HepG2 (cell line): ENCODE measurements around the gene TBKBP1. TPM values are rescaled to one million over a fixed set of nuclear protein-coding genes. Genes with fewer than 3 reads are reported as not detected.

Source experiments
- FOXC1 ChIP-seq: sonication (generic); formaldehyde crosslinking; IDR thresholded peaks from 2 replicates; pipeline ENCODE4 v1.8.0; 2022; ENCODE audit warnings: mild to moderate bottlenecking, missing genetic modification reagents, borderline replicate concordance
- KLF16 ChIP-seq, 2 experiments: sonication (generic) in 1 of 2; formaldehyde crosslinking in 1 of 2; IDR thresholded peaks; 2 replicates each; pipeline versions ENCODE4 v1.6.1 to v1.8.0; 2016 to 2023; ENCODE audit warnings: missing genetic modification reagents in 2 of 2, missing compliant biosample characterization in 1 of 2
- MEIS1 ChIP-seq: sonication (generic); formaldehyde crosslinking; IDR thresholded peaks from 2 replicates; pipeline ENCODE4 v1.9.0; 2021; ENCODE audit warnings: mild to moderate bottlenecking, missing genetic modification reagents, moderate library complexity, borderline replicate concordance
- NFKB2 ChIP-seq: sonication (generic); formaldehyde crosslinking; IDR thresholded peaks from 2 replicates; pipeline ENCODE4 v1.4.0; 2020; ENCODE audit warnings: missing genetic modification reagents, borderline replicate concordance
- NR3C1 ChIP-seq: sonication (generic); formaldehyde crosslinking; IDR thresholded peaks from 2 replicates; pipeline ENCODE4 v1.4.0; 2020; ENCODE audit warnings: missing genetic modification reagents
- POLR2A ChIP-seq, 2 experiments: IDR thresholded peaks; 2 replicates each; pipeline ENCODE4 v1.6.1; 2011; ENCODE audit warnings: low read depth in 2 of 2, low read length in 2 of 2, mild to moderate bottlenecking in 1 of 2, moderate library complexity in 1 of 2; ENCODE audit not compliant: insufficient read depth in 1 of 2
- SNAPC2 ChIP-seq: sonication (generic); formaldehyde crosslinking; IDR thresholded peaks from 2 replicates; pipeline ENCODE4 v1.8.1; 2022; ENCODE audit warnings: mild to moderate bottlenecking, missing genetic modification reagents
- SRSF4 ChIP-seq: fragments of 200-400 bp; formaldehyde crosslinking; IDR thresholded peaks from one replicate; pipeline ENCODE4 v1.6.1; 2018; ENCODE audit warnings: mild to moderate bottlenecking, low read depth, low read length, moderate library complexity; ENCODE audit not compliant: poor library complexity, severe bottlenecking
- TSC22D2 ChIP-seq: sonication (generic); formaldehyde crosslinking; IDR thresholded peaks from 2 replicates; pipeline ENCODE4 v1.5.1; 2020; ENCODE audit warnings: missing genetic modification reagents, mild to moderate bottlenecking, borderline replicate concordance
- ZBTB1 ChIP-seq: sonication (generic); formaldehyde crosslinking; IDR thresholded peaks from 2 replicates; pipeline ENCODE4 v1.4.0; 2020; ENCODE audit warnings: missing genetic modification reagents, borderline replicate concordance
- ZBTB42 ChIP-seq: sonication (generic); formaldehyde crosslinking; IDR thresholded peaks from 2 replicates; pipeline ENCODE4 v1.5.0; 2020; ENCODE audit warnings: mild to moderate bottlenecking, missing genetic modification reagents
- ZNF616 ChIP-seq: sonication (generic); formaldehyde crosslinking; IDR thresholded peaks from 2 replicates; pipeline ENCODE4 v1.5.0; 2020; ENCODE audit warnings: low read depth, mild to moderate bottlenecking, missing genetic modification reagents
- ZNF724P ChIP-seq: sonication (generic); formaldehyde crosslinking; IDR thresholded peaks from 2 replicates; pipeline ENCODE4 v1.8.0; 2022; ENCODE audit warnings: missing genetic modification reagents, borderline replicate concordance
- polyA plus RNA-seq, 8 experiments: library from polyadenylated mRNA; depleted of rRNA in 3 of 8; stranded (reverse) in 7 of 8; unstranded in 1 of 8; fragments of >200 nt; fragmentation: Illumina TruSeq in 4 of 8; extraction: Trizol in 4 of 8; gene quantifications; 2 replicates each; pipeline versions ENCODE4 v1.2.1 to v1.2.3, GENCODE V29; 2011 to 2016; ENCODE audit warnings: low read depth in 4 of 8, missing spikeins in 1 of 8, mixed read lengths in 1 of 8; ENCODE audit not compliant: insufficient read depth in 1 of 8
- total RNA-seq, 5 experiments: library from RNA; depleted of rRNA; stranded (reverse); fragments of >200 nt; fragmentation: Illumina TruSeq; extraction: Trizol; gene quantifications; 2 replicates each; pipeline ENCODE4 v1.2.3, GENCODE V29; 2016; ENCODE audit warnings: low read depth in 1 of 5
- TF ChIP-seq, protein P1 (sequence below): sonication (generic); formaldehyde crosslinking; IDR thresholded peaks from one replicate; pipeline ENCODE4 v1.5.1; 2020; ENCODE audit warnings: mild to moderate bottlenecking, missing genetic modification reagents; ENCODE audit errors: not compliant biosample characterization
- TF ChIP-seq, protein P2 (sequence below): IDR thresholded peaks from 2 replicates; pipeline ENCODE4 v1.6.1; 2012; ENCODE audit warnings: low read depth, low read length, improper control_type of control experiment
- TF ChIP-seq, protein P3 (sequence below): sonication (generic); formaldehyde crosslinking; IDR thresholded peaks from 2 replicates; pipeline ENCODE4 v1.5.0; 2020; ENCODE audit warnings: missing genetic modification reagents

TBKBP1 gene
- total and polyA plus RNA-seq, 2 of the 13 experiments (the other 11 are each of a cell fraction or from before 2014, with no cell fraction given), result 2.6 to 7.0 TPM

DNA sequence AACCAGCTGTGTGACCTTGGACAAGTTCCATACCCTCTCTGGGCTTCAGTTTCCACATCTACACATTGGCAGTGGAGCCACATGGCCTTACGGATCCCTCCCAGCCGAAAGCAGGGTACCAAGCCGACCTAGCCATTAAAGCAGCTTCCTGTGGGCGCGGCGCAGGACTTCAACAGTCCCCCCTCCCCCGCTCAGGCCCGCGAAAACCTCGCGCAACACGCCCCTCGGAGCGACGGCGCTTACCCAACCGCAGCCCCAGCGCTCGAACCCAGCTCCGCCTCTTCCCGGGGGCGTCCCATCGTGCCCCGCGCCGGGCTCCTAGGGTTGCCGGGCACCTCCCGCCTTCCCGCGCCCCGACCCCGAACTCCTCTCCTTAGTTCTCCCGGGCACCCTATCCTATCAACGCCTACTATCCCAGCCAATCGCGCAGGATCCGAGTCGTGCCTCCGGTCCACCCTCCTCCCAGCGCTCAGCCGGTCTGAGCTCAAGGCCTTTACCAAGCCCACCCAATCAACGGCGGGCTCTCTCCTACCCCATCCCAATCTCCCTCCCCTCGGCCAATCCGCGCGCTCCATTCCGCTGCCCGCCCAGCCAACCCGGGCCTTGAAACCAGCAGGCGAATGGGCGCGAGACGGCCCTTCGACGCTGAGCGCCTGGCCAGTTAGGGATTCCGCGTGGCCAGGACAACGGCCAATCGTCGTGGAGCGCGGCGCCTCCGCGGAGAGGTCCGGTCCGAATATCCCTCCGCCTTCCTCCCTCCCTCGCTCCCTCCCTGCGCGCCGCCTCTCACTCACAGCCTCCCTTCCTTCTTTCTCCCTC, 44.6 kb upstream of the TBKBP1 start, which contains the start of gene KPNB1 (continued):
- TF ChIP-seq, protein P1, sequence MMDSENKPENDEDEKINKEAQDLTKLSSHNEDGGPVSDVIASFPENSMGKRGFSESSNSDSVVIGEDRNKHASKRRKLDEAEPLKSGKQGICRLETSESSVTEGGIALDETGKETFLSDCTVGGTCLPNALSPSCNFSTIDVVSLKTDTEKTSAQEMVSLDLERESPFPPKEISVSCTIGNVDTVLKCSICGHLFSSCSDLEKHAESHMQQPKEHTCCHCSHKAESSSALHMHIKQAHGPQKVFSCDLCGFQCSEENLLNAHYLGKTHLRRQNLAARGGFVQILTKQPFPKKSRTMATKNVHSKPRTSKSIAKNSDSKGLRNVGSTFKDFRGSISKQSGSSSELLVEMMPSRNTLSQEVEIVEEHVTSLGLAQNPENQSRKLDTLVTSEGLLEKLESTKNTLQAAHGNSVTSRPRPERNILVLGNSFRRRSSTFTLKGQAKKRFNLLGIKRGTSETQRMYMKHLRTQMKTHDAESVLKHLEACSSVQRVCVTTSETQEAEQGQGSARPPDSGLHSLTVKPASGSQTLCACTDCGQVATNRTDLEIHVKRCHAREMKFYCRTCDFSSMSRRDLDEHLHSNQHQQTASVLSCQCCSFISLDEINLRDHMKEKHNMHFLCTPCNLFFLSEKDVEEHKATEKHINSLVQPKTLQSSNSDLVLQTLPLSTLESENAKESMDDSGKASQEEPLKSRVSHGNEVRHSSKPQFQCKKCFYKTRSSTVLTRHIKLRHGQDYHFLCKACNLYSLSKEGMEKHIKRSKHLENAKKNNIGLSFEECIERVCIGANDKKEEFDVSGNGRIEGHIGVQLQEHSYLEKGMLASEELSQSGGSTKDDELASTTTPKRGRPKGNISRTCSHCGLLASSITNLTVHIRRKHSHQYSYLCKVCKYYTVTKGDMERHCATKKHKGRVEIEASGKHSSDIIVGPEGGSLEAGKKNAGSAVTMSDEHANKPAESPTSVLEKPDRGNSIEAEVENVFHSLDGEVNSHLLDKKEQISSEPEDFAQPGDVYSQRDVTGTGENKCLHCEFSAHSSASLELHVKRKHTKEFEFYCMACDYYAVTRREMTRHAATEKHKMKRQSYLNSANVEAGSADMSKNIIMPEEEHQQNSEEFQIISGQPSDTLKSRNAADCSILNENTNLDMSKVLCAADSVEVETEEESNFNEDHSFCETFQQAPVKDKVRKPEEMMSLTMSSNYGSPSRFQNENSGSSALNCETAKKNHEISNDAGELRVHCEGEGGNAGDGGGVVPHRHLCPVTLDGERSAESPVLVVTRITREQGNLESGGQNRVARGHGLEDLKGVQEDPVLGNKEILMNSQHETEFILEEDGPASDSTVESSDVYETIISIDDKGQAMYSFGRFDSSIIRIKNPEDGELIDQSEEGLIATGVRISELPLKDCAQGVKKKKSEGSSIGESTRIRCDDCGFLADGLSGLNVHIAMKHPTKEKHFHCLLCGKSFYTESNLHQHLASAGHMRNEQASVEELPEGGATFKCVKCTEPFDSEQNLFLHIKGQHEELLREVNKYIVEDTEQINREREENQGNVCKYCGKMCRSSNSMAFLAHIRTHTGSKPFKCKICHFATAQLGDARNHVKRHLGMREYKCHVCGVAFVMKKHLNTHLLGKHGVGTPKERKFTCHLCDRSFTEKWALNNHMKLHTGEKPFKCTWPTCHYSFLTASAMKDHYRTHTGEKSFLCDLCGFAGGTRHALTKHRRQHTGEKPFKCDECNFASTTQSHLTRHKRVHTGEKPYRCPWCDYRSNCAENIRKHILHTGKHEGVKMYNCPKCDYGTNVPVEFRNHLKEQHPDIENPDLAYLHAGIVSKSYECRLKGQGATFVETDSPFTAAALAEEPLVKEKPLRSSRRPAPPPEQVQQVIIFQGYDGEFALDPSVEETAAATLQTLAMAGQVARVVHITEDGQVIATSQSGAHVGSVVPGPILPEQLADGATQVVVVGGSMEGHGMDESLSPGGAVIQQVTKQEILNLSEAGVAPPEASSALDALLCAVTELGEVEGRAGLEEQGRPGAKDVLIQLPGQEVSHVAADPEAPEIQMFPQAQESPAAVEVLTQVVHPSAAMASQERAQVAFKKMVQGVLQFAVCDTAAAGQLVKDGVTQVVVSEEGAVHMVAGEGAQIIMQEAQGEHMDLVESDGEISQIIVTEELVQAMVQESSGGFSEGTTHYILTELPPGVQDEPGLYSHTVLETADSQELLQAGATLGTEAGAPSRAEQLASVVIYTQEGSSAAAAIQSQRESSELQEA (CRISPR knock-in tag), result peak; percentile 38
- TF ChIP-seq KLF16 (CRISPR knock-in tag; IDR thresholded peaks at IDR 0.05) (peak; percentile 77 to 84; a peak in 3 of 4 replicates), NFKB2 (CRISPR knock-in tag) (peak; percentile 88), MEIS1 (CRISPR knock-in tag) (peak; percentile 55; the same call in 1 of the 2 replicates), SNAPC2 (CRISPR knock-in tag) (peak; percentile 79; the same call in 1 of the 2 replicates), ZNF724P (CRISPR knock-in tag) (peak; percentile 88; the same call in 1 of the 2 replicates), ZBTB1 (CRISPR knock-in tag) (no peak; the same call in 1 of the 2 replicates), ZBTB42 (CRISPR knock-in tag) (no peak), FOXC1 (peak; percentile 98), TSC22D2 (peak; percentile 46; the same call in 1 of the 2 replicates), NR3C1 (CRISPR knock-in tag) (no peak), SRSF4 (no peak), POLR2A (IDR thresholded peaks at IDR 0.05; ENCODE audit: insufficient read depth in 1 of 2, low read depth in 2 of 2, low read length in 2 of 2) (peak; percentile 56 to 77), ZNF616 (no peak; the same call in none of the 2 replicates)
- TF ChIP-seq, protein P2, sequence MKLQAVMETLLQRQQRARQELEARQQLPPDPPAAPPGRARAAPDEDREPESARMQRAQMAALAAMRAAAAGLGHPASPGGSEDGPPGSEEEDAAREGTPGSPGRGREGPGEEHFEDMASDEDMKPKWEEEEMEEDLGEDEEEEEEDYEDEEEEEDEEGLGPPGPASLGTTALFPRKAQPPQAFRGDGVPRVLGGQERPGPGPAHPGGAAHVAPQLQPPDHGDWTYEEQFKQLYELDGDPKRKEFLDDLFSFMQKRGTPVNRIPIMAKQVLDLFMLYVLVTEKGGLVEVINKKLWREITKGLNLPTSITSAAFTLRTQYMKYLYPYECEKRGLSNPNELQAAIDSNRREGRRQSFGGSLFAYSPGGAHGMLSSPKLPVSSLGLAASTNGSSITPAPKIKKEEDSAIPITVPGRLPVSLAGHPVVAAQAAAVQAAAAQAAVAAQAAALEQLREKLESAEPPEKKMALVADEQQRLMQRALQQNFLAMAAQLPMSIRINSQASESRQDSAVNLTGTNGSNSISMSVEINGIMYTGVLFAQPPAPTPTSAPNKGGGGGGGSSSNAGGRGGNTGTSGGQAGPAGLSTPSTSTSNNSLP, result no peak
- TF ChIP-seq, protein P3, sequence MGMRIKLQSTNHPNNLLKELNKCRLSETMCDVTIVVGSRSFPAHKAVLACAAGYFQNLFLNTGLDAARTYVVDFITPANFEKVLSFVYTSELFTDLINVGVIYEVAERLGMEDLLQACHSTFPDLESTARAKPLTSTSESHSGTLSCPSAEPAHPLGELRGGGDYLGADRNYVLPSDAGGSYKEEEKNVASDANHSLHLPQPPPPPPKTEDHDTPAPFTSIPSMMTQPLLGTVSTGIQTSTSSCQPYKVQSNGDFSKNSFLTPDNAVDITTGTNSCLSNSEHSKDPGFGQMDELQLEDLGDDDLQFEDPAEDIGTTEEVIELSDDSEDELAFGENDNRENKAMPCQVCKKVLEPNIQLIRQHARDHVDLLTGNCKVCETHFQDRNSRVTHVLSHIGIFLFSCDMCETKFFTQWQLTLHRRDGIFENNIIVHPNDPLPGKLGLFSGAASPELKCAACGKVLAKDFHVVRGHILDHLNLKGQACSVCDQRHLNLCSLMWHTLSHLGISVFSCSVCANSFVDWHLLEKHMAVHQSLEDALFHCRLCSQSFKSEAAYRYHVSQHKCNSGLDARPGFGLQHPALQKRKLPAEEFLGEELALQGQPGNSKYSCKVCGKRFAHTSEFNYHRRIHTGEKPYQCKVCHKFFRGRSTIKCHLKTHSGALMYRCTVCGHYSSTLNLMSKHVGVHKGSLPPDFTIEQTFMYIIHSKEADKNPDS (CRISPR knock-in tag), result peak; percentile 66
